GM12865 (cell line): ENCODE data around the gene COPS2.

Source experiments
- DNase-seq: peaks from one replicate; pipeline ENCODE4 v3.0.0; 2010; ENCODE audit warnings: low read depth
- H3K4me3 ChIP-seq: 2 replicates; pipeline ENCODE4 v1.5.1; 2011; ENCODE audit warnings: mild to moderate bottlenecking, low read depth, low read length, control low read depth
- TF ChIP-seq, protein P1 (sequence below): IDR thresholded peaks from 2 replicates; pipeline ENCODE4 v1.5.1; 2011; ENCODE audit warnings: low read length, control low read depth, low read depth, inconsistent platforms; ENCODE audit not compliant: insufficient read depth; ENCODE audit errors: missing control alignments

COPS2 gene

DNA sequence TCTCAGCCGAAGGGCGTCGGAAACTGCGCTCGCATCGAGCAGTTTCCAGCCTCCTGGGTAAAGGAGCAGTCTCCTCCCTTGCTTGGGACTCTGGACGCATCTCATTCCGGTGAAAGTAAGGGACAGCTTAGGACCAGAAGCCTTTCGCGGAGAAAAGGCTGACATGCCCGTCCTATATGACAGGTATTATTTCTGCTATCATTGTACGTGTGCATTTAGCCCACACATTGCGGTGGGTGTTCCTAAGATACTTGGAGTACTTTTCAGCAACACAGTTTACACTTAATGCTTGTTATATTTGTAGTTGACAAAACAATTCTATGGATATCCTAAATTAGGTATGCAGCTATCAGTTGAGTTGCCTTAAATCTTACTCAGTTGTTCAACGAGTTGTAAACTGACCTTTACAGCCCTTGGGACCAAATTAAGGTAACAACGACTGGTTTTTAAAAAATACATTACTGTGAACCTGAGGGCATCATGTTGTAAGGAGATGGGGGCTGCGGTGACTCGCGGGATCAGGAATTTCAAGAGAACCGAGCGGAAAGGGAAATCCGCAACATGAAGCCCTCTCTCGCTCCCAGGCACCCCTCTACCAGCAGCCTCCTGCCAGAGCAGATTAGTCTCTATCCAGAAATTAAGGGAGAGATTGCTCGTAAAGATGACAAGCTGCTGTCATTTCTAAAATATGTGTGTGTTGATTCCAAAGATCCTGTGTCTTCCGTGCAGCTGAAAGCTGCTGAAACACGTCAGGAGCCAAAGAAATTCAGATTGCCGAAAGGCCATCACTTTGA is 632 bp upstream of the COPS2 start:
- peak; percentile 9 for DNase-seq
- peak overlapping the region; percentile 84 for H3K4me3 ChIP-seq
- TF ChIP-seq, protein P1, sequence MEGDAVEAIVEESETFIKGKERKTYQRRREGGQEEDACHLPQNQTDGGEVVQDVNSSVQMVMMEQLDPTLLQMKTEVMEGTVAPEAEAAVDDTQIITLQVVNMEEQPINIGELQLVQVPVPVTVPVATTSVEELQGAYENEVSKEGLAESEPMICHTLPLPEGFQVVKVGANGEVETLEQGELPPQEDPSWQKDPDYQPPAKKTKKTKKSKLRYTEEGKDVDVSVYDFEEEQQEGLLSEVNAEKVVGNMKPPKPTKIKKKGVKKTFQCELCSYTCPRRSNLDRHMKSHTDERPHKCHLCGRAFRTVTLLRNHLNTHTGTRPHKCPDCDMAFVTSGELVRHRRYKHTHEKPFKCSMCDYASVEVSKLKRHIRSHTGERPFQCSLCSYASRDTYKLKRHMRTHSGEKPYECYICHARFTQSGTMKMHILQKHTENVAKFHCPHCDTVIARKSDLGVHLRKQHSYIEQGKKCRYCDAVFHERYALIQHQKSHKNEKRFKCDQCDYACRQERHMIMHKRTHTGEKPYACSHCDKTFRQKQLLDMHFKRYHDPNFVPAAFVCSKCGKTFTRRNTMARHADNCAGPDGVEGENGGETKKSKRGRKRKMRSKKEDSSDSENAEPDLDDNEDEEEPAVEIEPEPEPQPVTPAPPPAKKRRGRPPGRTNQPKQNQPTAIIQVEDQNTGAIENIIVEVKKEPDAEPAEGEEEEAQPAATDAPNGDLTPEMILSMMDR, result no peak

DNA sequence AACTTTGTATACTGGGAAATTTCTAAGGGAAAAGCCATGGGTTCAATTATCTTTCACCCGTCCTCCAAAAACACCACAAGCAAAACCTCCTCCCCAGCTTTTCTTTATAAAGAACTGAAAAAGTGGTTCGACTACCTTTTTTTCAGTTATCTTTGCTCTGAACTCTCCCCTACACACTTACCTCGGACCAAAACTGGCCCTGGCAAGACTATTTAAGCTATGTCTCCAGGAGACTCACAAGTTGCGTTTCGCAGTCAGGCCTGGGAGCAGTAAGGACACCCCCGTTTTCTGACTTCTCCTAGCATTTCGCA is 645 bp downstream of the COPS2 start:
- H3K4me3 ChIP-seq, result peak overlapping the region; percentile 84
- TF ChIP-seq, protein P1, result no peak
- no peak for DNase-seq

DNA sequence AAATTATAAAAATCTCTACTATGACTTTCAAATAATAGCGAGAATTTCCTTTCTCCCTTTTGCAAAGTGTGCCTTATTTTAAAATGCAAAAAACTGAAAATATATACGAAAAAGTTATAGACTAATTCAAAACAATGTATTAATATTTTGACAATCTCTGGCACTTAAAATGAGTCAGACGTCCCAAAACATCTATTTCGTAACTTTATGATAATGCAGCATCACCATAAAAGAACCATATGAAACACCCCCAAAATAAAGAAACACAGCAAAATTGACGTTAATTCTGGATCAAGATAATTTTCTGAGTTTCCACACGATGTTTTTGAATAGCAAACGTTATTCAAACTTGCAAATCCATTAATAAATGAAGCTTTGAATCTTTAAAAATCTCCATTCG is 1.0 kb downstream of the COPS2 start:
- TF ChIP-seq, protein P1, result no peak
- H3K4me3 ChIP-seq, result peak overlapping the region; percentile 84
- no peak for DNase-seq

DNA sequence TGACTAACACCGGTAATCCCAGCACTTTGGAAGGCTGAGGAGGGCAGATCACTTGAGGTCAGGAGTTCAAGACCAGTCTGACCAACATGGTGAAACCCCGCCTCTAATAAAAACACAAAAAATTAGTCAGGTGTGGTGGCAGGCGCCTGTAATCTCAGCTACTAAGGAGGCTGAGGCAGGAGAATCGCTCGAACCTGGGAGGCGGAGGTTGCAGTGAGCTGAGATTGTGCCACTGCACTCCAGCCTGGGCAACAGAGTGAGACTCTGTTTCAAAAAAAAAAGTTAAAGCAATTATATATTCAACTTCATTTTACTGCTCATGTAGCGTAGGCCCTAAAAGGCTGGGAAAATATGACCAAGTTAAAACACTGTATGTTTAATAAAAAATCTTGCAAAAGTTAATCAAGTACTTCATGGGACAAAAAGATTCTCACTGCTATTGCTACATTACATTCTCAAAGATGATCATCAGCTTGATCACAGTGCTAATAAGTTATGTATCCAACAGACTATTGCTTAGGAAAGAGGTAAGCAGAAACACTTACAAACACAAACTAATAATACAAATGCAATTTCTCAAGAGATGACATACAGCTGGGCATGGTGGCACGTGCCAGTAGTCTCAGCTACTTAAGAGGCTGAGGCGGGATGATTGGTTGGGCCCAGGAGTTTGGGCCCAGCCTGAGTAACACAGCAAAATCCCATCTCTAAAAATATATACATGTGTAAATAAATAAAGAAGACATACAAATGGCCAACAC is 2.7 kb downstream of the COPS2 start:
- H3K4me3 ChIP-seq, result no peak overlapping the region
- TF ChIP-seq, protein P1, result no peak
- DNase-seq, result no peak

DNA sequence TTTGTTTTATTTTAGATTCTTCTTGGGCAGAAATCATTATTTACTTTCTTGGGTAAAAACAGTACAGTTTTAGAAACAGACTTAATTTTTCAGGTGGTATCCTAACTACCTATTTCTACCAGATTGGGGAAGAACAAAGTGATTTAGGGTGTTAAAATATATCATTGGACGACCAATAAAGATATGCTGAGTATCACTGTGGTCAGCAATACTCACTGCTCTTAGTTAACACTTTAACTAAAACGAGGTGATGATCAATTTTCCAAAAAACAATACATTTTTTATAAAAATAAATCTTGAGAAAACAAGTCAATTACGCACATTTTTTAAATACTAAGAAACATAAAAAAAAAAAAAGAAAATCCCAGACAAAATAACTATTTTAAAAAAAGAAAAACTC is 3.6 kb downstream of the COPS2 start:
- DNase-seq, result no peak
- H3K4me3 ChIP-seq, result no peak overlapping the region
- TF ChIP-seq, protein P1, result no peak

DNA sequence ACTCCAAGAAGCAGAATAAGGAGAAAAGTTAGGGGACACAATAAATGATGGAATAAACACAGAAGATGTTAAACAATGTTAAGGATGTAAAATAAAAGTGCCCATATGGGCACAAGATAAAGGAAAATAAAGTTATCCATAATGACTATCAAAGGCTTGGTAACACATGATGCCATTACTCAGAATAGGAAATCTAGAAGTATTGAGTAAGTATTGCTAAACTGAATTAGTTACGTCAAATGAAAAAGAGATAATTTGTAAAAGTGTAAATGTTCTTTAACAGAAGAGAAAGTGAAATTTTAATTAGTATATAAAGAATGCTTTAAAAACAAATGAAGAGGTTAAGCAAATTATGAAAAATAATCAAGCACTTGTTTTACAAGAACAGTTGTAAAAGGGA is 6.7 kb downstream of the COPS2 start:
- no peak for DNase-seq
- no peak overlapping the region for H3K4me3 ChIP-seq
- TF ChIP-seq, protein P1, result no peak
